HUES48 (cell line): ENCODE data around the gene TRIP10.

Experiments used
- H3K27ac ChIP-seq: one replicate; pipeline ENCODE4 v1.7.0; 2013; ENCODE audit warnings: low read depth, low read length, inconsistent platforms
- H3K27me3 ChIP-seq: 2 replicates; pipeline ENCODE4 v1.6.1; 2013; ENCODE audit warnings: mild to moderate bottlenecking, low read length; ENCODE audit not compliant: control insufficient read depth, insufficient read depth
- H3K36me3 ChIP-seq: 2 replicates; pipeline ENCODE4 v1.6.1; 2013; ENCODE audit warnings: low read length; ENCODE audit not compliant: control insufficient read depth, insufficient read depth
- H3K4me1 ChIP-seq: 2 replicates; pipeline ENCODE4 v1.6.1; 2013; ENCODE audit warnings: mild to moderate bottlenecking, low read length; ENCODE audit not compliant: control insufficient read depth, insufficient read depth
- H3K4me3 ChIP-seq: 2 replicates; pipeline ENCODE4 v1.5.1; 2013; ENCODE audit warnings: mild to moderate bottlenecking, low read depth, low read length
- H3K9ac ChIP-seq: 2 replicates; pipeline ENCODE4 v1.6.1; 2013; ENCODE audit warnings: mild to moderate bottlenecking, low read depth, low read length, moderate library complexity
- H3K9me3 ChIP-seq: 2 replicates; pipeline ENCODE4 v1.6.1; 2013; ENCODE audit warnings: low read length; ENCODE audit not compliant: control insufficient read depth, insufficient read depth

TRIP10 gene

GRCh38 chr19:6718741-6719539 is 20.5 kb upstream of the TRIP10 start:
- H3K27ac ChIP-seq = no peak overlapping the region
- H3K9me3 ChIP-seq = no peaks in the 10 kb centered on the region
- no peak overlapping the region for H3K9ac ChIP-seq
- no peaks in the 10 kb centered on the region for H3K27me3 ChIP-seq
- H3K4me3 ChIP-seq = no peak overlapping the region
- no peaks in the 10 kb centered on the region; the same call in 1 of the 2 replicates for H3K4me1 ChIP-seq
- no peaks in the 10 kb centered on the region for H3K36me3 ChIP-seq

- Histone ChIP-seq H3K4me1 (no peaks in the 10 kb centered on the region; the same call in 1 of the 2 replicates), H3K9me3 (no peaks in the 10 kb centered on the region), H3K27me3 (no peaks in the 10 kb centered on the region), H3K36me3 (no peaks in the 10 kb centered on the region), H3K4me3 (no peak overlapping the region), H3K9ac (no peak overlapping the region), H3K27ac (no peak overlapping the region)
These were observed 20.0 kb upstream of the TRIP10 start for GRCh38 chr19:6719540-6719861.

- Histone ChIP-seq H3K9me3 (no peaks in the 10 kb centered on the region), H3K4me3 (no peak overlapping the region), H3K9ac (no peak overlapping the region), H3K27ac (no peak overlapping the region), H3K4me1 (no peaks in the 10 kb centered on the region; the same call in 1 of the 2 replicates), H3K27me3 (no peaks in the 10 kb centered on the region), H3K36me3 (no peaks in the 10 kb centered on the region)
These were observed 19.5 kb upstream of the TRIP10 start for GRCh38 chr19:6719992-6720368.

- Histone ChIP-seq H3K27ac (no peak within 1 kb of the TSS), H3K27me3 (no peaks in the 10 kb centered on the region), H3K9me3 (no peaks in the 10 kb centered on the region), H3K4me1 (no peaks in the 10 kb centered on the region; the same call in 1 of the 2 replicates), H3K9ac (no peak within 1 kb of the TSS), H3K36me3 (no peaks in the 10 kb centered on the region), H3K4me3 (no peak within 1 kb of the TSS)
These were observed 18.9 kb upstream of the TRIP10 start, which contains the start of gene C3 for GRCh38 chr19:6720369-6721137. TSS of gene C3 (minus strand) at chr19:6720650. CDS start at chr19:6720589, 61 bp downstream.

GRCh38 chr19:6721138-6721474 is 18.4 kb upstream of the TRIP10 start:
- Histone ChIP-seq H3K9me3 (no peaks in the 10 kb centered on the region), H3K4me3 (no peak overlapping the region), H3K9ac (no peak overlapping the region), H3K4me1 (no peaks in the 10 kb centered on the region; the same call in 1 of the 2 replicates), H3K27ac (no peak overlapping the region), H3K27me3 (no peaks in the 10 kb centered on the region), H3K36me3 (no peaks in the 10 kb centered on the region)

- Histone ChIP-seq H3K9me3 (no peaks in the 10 kb centered on the region), H3K4me3 (no peak overlapping the region), H3K4me1 (no peaks in the 10 kb centered on the region), H3K9ac (no peak overlapping the region), H3K27ac (no peak overlapping the region), H3K27me3 (no peaks in the 10 kb centered on the region), H3K36me3 (no peaks in the 10 kb centered on the region)
These were observed 17.7 kb upstream of the TRIP10 start for GRCh38 chr19:6721773-6722172.

- Histone ChIP-seq H3K9me3 (no peaks in the 10 kb centered on the region), H3K4me3 (no peak overlapping the region)
These were observed 16.3 kb upstream of the TRIP10 start for GRCh38 chr19:6723108-6723618.

GRCh38 chr19:6723738-6724137 is 15.7 kb upstream of the TRIP10 start:
- no peaks in the 10 kb centered on the region for H3K27me3 ChIP-seq
- H3K9ac ChIP-seq = no peak overlapping the region
- no peak overlapping the region for H3K27ac ChIP-seq
- H3K4me3 ChIP-seq = no peak overlapping the region
- no peaks in the 10 kb centered on the region for H3K4me1 ChIP-seq
- H3K36me3 ChIP-seq = no peaks in the 10 kb centered on the region
- H3K9me3 ChIP-seq = no peaks in the 10 kb centered on the region

More at GRCh38 chr19:6723108-6723618, 16.3 kb upstream of the TRIP10 start:
- H3K4me1 ChIP-seq = no peaks in the 10 kb centered on the region
- H3K27ac ChIP-seq = no peak overlapping the region
- H3K36me3 ChIP-seq = no peaks in the 10 kb centered on the region
- no peaks in the 10 kb centered on the region for H3K27me3 ChIP-seq
- H3K9ac ChIP-seq = no peak overlapping the region

GRCh38 chr19:6724631-6725492 is 14.6 kb upstream of the TRIP10 start:
- Histone ChIP-seq H3K9me3 (no peaks in the 10 kb centered on the region), H3K4me1 (no peaks in the 10 kb centered on the region), H3K27ac (no peak overlapping the region), H3K27me3 (no peaks in the 10 kb centered on the region), H3K36me3 (no peaks in the 10 kb centered on the region), H3K9ac (no peak overlapping the region), H3K4me3 (no peak overlapping the region)

GRCh38 chr19:6725513-6726231 is 13.8 kb upstream of the TRIP10 start:
- H3K4me1 ChIP-seq = no peaks in the 10 kb centered on the region
- no peaks in the 10 kb centered on the region for H3K9me3 ChIP-seq
- H3K36me3 ChIP-seq = no peaks in the 10 kb centered on the region
- H3K9ac ChIP-seq = no peak overlapping the region
- no peaks in the 10 kb centered on the region for H3K27me3 ChIP-seq
- H3K27ac ChIP-seq = no peak overlapping the region
- no peak overlapping the region for H3K4me3 ChIP-seq
